NCI-H1417 treated with DMSO at 0.1 percent for 48 hours (cell line): ENCODE measurements around the gene NGFR.

Experiments used
- DNase-seq: peaks from one replicate; lab custom pipeline; 2025; lab: John Stamatoyannopoulos, UW

NGFR gene

DNA sequence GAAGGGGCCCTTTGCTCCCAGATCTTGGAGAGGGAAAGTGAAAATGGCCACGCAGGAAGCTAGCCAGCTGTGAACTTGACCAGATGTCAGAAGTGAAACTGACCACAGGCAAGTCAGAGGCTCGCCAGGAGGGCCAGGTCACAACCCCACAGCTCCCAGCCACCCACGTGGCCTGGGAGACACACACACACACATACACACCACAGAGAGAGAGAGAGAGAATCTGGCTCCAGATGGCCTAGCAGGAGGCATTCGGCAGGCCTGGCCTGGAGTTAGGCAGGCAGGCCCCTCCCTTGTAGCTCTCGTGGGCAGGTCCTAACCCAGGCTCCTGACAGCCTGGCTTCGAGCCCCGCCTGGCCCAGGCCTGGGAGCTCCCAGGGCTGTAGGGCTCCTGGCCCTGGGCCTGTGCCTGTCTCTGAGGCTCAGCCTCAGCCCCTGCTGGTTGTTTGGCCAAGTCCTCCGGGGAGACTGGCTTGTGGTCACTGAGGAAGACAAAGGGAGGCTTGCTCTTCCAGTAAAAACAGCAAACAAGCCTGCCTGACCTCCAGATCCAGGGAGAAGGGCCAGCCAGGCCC, 20.2 kb downstream of the NGFR start:
- no peak for DNase-seq

DNA sequence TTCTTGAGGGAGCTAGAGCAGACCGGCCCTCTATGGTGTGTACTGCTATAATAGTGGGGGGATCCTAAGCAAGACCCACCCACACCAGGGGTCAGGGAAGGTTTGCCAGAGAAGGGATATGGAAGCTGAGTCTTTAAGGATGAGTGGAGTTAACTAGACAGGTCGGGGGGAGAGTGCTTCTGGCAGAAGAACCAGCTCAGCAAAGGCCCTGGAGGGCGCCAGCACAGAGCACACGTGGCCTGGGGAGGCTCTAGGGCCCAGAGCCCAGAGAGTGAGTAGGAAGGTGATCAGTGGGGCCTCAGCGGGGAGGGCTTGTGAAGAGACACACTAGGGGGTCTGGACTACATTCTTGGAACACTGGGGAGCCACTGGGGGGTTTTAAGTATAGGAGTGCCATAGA, 21.1 kb downstream of the NGFR start:
- no peak for DNase-seq

DNA sequence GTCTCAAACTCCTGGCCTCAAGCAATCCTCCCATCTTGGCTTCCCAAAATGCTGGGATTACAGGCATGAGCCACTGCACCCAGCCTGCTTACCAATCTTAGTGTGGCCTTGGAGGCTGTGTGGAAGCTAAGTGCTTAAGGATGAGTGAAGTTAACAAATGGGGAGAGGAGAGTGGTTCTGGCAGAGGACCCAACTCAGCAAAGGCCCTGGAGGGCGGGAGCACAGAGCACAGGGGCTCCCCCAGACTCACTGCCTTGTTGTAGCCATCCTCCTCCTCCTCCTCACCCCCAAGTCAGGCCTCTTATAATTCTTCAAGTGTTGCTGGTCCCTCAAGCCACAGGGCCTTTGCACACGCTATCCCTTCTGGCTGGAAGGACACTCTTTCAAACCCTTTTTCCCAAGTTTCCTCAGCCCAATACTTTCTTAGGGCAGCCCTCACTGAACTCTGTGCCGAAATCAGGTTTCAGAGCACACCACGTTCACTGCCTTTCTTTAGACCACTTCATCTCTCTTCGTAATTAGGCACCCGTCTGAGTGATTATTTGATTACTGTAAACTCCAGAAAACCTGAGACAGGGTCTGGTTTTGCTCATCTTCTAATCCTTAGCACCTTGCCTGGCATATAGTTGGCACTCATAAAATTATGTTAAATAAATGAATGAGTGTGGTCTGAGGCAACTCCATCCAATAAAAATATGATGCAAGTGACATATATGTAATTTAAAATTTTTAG, 23.4 kb downstream of the NGFR start:
- DNase-seq, result no peak

DNA sequence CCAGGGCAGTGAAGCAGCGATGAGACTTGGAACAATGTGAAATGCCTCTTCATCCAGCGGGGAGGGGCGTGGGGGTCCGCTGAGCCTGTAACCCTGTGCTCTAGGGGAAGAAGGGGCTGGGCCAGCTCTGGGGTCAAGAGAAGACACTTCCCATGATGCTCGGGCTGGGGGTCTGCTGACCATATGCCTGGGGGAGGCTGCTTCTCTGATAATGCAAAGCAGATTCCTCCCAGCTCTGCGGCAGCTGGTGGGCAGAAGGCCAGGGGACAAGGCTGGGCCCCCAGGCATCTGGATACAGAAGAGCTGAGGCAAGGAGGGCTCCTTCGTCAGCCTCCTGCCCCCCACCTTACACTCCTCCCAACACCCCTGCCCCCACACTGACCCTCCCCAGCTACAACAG, 24.7 kb downstream of the NGFR start:
- no peak for DNase-seq

DNA sequence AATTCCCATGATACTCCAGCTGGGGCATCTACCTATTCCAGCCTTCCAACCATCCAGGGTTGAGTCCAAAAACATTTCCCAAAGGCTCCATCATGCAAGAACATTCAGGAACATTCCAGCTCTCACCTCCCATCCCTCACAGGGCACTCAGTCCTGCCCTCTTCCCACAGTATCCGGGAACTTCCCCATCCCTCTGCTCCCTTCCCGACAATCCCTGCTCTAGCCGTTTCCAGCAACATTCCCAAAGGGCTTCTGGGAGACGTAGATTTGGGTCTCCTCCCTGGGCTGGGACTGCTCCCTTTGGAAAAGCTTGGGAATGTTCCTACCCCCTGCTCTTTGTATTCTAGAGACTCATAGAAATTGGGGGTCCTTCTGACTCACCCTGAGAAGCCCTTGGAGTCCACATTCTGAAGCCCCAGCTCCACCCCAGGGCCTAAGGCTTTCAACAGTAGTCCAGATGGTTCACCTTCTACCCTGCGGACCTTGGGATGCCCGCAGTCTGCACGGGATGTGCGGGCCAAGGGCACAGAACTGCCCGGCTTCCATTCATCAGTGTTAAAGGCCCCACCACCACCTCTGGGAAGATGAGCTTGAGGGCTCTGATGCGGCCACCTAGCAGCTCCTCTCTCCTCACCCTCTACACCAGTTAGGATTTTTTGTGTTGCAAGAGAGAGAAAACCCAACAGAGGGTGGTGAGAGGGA, 25.4 kb downstream of the NGFR start:
- no peak for DNase-seq

DNA sequence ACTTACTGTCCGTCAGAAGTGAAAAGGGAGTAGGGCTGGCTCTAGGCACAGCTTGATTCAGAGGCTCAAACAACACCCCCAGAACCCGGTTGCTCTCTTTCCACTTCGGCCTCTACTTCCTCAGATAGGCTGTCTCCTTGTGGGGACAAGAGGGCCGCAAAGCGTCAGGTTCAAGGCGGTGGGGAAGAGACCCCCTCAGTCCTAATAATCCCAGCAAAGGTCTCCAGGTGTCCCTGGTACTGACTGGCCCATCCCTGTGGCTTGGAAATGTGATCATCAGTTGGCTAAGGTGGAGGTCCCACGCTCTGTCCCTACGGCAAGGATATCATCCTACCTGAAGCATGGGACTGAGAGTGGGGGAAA, 26.0 kb downstream of the NGFR start:
- DNase-seq, result no peak

DNA sequence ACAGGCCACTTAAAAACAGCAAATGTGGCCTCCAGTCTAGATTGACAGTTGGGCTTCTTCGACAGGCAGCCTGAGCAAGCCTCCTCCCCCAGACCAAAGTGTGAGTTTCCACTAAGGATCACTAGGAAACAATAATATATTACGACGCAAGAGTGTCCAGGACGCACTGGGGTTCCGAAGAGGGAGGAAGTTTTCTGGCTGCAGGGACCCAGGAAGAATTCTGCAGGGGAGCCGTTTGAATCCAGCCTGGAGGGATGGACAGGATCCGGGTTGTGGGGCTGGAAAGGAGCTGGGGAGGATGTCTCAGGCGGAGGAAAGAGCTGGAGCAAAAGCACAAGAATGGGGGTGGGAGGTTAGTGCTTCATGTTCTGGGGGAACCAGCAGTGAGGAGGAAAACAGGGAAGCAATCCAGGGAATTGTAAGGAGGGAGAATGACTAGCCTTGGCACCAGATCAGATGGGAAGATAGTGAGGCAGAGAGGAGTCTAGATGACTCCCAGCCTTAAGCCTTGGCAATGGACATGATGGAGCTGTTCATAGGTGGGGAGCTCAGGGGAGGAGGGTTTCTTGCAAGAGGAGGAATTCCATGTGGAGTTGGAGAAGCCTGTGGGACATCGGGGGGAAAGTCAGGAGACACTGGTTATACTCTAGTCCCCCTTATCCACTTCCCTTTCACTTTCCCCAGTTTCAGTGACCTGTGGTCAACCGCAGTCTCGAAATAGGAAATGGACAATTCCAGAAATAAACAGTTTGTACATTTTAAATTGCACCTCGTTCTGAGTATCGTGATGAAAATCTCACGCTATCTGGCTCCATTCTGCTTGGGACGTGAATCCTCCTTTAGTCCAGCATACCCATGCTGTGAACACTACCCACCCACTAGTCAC, 26.6 kb downstream of the NGFR start:
- no peak for DNase-seq

DNA sequence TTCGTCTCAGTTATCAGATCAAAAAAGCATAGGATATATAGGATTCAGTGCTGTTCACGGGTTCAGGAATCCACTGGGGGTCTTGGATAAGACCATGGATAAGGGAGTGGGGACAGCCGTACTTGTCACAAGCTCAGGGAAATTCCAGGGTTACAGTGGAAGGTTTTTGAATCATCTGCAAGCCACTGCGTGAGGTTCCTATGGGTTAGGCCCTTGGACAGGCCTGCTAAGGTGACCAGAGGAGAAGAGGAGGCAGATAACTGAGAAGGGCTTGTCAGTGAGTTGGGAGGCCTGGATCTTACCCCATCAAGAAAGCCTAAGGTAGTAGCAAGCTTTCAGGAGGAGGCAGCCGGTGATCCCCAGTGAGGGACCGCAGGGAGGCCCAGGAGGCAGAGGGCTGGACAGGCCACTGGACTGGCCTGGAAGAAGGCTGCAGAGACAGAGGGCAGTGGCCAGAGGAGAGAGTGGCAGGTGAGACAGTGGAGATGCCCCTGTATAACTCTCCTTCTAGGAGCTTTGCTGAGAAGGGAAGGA, 27.3 kb downstream of the NGFR start:
- no peak for DNase-seq

DNA sequence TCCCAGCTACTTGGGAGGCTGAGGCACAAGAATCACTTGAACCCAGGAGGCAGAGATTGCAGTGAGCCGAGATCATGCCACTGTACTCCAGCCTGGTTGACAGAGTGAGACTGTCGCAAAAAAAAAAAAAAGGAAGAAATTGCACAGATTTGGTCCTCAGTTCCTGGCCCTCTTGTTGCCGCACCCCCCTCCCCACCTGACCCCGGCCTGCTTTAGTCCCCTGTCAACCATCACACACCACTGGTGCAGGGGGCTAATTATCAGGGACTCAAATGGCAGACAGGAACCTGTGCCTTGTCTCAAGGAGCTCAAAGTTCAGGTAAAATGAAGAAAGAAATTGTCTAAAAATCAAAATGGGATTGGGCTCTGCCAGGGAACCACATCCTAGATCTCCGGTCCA, 28.1 kb downstream of the NGFR start:
- no peak for DNase-seq

DNA sequence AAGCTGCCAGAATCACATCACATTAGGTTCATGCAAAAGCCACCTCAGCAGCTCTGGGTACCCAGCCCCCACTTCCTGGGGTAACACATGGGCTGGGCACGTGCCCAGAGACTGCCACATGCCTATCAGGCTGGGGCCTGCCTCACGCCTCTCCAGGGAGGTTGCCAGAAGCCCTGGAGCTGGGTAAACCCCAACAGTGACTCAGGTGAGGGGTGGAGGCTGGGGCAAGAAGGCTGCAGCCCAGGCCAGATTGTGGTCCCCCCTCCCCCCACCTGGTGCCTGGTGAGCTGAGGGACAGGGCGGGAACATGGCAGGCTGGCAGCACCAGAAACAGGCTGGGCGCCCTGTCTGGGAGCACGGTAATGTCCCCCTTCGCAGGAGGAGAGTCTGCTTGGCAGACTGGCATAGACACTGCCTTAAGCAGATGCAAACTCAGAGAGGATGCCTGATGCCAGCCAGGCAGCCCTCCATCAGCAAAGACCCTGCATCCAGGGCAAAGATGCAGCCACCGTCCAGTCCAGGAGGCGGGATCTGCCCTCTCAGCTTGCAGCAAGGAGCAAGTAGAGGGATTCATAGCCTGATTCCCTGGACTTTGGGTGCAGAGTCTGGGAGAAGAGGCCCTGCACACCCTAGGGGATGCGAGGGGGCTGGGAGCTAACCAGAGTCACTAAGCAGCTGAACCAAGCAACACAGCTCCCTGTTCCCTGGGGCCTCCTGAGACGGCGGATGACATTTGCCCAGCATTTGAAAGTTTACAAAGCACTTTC, 28.8 kb downstream of the NGFR start:
- no peak for DNase-seq

DNA sequence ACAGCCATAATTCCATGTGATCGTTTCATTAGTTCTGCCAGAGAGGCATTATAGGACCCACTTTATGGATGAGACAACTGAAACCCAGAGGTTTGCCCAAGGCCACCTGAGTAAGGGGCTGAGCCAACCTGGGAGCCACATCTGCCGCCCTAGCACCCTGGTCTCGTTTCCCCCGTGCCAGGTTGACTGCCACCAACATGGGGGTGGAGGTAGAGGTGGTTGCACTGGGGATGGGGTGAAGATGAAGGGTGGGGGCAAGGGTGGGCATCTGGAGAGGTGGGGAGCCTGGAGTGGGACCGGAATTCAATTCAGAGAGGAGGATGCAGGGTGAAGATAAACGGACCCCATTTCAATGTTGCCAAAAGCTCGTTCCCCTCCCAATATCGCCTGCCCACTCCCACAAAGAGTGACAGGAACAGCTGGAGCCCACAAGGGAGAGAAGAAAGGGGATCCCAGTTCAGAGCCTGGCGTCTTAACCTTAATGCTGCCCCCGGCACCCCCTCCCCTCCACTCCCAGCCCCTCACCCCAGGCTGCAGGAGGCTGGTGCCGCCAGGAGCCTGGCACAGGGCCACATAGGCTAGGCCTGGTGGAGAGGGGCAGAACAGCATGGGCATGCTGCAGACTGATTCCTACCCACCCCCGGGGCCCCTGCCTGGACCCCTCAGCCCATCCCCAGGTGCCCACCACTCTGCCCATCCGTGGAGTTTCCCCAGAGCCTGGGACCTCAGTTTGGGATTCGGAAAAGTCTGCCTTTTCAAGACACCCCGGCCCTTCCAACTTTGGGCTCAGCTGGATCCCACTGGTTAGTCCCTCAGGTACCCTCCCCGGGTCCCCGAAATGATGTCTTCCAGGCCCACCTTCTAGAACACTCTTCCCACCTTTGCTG, 29.6 kb downstream of the NGFR start:
- no peak for DNase-seq

DNA sequence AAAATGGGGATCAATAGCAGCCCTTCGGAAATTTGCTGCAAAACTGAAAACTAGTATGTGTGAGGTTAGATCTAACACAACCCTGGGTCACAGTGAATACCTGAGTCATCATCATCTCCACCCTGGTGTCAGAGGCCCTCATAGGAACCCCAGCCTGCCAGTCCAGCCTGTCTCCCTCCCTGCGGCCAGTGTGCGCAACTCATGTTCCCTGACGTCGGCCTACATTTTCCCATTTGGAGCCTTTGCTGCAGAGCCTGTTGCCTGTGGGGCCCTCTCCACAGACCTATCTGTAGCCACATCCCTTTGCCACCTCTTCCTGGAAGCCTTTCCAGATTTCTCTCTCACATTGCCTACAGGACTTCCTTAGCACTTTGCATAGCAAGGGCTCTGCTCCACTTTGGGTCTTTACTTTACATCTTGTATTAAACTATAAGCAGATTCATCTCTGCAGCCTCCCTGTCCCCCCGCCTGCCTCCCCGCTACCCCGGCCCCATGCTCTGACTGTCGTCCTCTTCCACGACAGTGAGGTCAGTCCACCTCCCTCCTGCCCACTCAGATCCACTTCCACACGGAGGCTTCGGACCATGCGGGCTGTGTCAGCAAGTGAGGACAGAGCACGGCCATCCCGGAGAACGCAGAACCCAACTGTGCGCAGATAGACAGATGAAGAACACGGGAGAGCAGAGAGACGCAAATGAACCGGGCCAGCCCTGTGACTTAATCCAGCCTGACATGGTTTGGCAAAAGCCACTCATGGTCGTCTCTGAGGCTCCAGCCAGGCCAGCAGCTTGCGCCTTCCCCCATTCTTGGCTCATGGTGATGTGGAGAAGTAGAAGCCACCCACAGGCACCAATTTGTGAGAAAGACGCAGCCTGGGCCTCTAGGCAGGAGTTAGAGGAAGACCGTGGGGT, 31.0 kb downstream of the NGFR start:
- no peak for DNase-seq

DNA sequence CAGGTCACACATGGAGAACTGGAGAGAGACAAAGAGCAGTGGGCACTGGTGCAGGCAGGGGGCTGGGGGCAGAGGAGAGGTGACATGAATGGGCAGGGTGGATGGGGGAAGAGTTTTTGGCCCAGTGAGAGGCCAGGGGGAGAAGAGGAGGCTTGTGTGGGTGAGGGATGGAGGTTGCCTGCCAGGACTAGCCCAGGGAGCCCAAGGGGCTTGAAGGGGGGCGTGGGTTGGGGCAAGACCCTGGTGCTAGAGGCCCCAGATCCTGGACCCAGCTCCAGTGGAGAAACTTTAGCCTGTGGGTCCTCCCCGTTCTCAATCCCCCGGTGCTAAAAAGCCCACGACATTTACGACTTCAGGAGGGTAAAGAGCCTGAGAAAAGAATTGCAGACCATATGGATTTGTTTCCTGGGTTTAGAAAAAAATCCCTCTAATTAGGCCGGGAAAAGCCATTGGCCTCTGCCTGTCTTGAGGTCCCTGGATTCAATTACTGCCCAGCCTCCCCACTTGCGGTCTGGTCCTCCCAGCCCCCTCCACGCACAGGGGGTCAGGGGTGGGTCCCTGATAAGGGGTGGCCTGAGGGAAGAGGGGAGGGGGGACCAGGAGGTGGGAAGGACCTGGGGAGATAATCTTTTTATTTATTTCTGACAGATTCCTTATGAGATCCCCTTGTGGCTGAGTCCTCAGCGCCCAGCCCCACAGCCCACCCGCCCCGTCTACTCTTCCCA, 33.0 kb downstream of the NGFR start:
- DNase-seq, result no peak

DNA sequence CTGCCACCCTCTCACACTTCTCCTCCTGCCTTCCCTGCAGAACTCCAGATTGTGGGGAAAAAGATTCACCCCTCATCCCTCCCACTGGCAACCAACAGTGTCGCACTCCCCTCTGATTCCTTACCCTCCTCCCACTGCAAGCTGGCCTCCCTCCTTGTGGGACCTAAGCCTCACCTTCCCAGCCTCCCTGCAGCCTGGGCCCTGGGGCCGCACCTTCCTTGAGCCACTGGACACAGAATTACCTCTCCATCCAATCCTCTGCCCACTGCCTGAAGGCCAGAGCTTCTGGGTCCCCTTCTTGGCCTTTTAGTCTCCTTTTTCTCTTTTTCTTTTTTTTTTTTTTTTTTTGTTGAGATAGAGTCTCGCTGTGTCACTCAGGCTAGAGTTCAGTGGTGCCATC, 33.9 kb downstream of the NGFR start:
- no peak for DNase-seq

DNA sequence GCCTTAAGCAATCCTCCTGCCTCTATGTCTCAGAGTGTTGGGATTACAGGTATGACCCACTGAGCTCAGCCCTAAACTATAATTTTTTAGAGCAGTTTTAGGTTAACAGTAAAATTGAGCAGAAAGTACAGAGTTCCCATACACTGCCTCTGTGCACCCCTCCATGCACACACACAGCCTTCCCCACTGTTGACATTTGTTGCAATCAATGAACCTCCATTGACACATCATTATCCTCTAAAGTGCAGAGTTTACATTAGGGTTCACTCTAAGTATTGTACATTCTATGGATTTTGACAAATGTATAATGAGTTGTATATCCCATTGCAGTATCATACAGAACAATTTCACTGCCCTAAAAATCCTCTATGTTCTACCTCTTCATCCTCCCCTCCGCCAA, 35.0 kb downstream of the NGFR start:
- DNase-seq, result no peak

DNA sequence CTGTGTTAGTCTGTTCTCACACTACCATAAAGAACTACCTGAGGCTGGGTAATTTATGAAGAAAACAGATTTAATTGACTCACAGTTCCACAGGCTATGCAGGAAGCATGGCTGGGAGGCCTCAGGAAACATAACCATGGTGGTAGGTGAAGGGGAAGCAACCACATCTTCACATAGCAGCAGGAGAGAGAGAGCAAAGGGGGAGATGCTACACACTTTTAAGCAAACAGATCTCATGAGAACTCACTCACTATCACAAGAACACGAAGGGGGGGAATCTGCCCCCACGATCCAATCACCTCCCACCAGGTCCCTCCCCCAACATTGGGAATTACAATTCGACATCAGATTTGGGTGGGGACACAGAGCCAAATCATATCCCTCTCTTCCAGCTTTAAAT, 48.8 kb downstream of the NGFR start:
- DNase-seq, result no peak

DNA sequence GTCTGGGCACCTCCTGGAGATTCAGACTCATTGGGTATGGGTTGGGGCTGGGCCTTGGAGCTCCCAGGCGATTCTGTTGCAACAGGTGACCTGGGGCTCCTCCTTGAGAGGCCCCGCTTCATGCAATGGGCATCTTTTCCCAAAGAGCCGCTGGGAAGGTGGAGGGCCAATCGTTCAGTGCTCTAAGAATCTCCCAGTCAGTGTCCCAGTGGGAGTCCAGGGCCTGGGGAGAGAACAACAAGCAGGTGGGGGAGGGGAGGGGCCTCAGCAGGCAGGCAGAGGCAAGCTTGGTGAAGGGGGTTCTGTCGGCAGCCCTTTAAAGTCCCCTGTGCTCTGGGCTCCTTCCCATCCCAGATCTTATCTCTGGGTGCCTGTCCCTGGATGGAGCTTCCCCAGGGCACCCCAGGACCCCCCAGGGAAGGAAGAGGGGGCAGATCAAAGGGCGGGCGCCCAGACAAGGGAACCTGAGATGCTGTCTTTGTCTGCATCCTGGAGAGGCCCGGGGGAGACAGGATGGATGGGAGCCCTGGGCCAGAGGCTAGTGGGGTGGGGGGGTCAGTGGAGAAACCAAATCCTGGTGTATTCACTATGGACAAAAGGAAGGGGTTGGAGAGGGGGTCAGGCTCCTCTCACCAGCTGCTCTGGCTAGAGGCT, 50.0 kb downstream of the NGFR start:
- no peak for DNase-seq

DNA sequence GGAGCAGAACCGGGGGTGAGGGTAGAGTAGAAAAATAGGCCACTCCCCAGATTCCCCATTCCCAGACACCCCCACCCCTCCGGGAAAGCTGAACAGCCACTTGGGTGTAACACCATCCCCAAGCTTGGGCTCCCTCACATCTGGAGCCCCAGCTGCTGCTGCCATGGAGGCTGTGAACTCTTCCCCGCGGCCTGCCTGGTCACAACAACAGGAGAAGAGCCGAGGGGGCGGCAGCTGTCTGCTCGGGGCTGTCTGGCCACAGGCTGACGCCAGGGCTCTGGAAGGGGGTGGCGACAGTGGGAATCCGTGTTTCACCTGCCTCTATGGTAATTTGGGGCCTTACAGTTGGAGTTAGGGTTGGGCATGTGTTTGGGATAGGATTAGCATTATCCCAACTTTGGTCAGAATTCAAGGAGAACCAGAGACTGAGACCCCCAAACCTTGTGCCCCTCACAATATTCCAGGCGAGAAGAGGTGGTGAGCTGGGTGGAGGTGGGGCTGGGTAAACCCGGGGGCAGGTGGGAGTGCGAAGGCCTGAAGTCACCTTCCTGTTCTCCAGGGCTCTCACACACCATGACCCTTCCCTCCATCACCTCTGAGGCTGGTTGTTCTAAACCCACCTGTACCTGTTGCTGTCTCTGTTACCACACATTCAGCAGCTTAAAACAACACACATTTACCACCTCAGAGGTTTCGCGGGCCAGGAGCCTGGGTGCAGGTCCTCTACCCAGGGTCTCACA, 50.9 kb downstream of the NGFR start:
- DNase-seq, result no peak
